Measurements from ENCODE around the gene CNNM1. TPM values are rescaled to one million over a fixed set of nuclear protein-coding genes. Genes with fewer than 3 reads are reported as not detected.

Gene CNNM1
- total and polyA plus RNA-seq, 9 of the 15 experiments (the other 6 are each of a cell fraction or from before 2014, with no cell fraction given), result not detected

DNA sequence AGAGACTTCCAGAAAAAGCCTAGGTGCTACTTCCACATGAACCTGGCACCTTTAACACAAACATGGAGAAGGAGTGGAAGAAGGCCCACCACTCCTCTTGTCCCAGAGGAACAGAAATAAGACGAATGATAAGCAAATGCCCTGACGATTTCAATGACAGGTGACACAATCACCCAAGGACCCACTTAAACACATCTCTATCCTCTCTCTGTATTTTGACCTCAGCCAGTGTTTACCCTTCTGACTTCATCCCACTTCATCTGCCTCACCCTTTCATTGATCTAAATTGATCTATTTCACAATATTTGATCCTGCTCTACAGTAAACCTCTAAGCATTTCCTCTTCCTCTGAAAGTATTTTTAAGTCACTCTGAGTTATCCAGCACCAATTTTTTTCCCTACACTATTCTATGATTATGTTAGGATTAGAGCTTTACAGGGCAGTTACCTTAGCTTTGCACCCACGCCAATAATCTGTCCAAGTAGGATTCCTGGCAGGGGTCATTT is 92.1 kb downstream of the CNNM1 start (continued):
- TF ChIP-seq, protein P1, sequence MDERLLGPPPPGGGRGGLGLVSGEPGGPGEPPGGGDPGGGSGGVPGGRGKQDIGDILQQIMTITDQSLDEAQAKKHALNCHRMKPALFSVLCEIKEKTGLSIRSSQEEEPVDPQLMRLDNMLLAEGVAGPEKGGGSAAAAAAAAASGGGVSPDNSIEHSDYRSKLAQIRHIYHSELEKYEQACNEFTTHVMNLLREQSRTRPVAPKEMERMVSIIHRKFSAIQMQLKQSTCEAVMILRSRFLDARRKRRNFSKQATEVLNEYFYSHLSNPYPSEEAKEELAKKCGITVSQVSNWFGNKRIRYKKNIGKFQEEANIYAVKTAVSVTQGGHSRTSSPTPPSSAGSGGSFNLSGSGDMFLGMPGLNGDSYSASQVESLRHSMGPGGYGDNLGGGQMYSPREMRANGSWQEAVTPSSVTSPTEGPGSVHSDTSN (CRISPR knock-in tag; IDR thresholded peaks at IDR 0.05; ENCODE audit: low read depth), result no peak
- TF ChIP-seq, protein P1 (tag; conservative IDR thresholded peaks at IDR 0.05; ENCODE audit: low read depth), result no peak
- TF ChIP-seq POLR2AphosphoS2 (IDR thresholded peaks at IDR 0.05; ENCODE audit: low read length) (peak; percentile 68; the same call in 1 of the 2 replicates), PHB2 (IDR thresholded peaks at IDR 0.05; ENCODE audit: low read depth) (no peak), HDAC8 (tag; IDR thresholded peaks at IDR 0.05) (no peak), ETV6 (IDR thresholded peaks at IDR 0.05; ENCODE audit: borderline replicate concordance in 1 of 2, low read depth in 2 of 2, low read length in 1 of 2) (no peak), ETV6 (CRISPR knock-in tag; IDR thresholded peaks at IDR 0.05; ENCODE audit: borderline replicate concordance) (no peak)

DNA sequence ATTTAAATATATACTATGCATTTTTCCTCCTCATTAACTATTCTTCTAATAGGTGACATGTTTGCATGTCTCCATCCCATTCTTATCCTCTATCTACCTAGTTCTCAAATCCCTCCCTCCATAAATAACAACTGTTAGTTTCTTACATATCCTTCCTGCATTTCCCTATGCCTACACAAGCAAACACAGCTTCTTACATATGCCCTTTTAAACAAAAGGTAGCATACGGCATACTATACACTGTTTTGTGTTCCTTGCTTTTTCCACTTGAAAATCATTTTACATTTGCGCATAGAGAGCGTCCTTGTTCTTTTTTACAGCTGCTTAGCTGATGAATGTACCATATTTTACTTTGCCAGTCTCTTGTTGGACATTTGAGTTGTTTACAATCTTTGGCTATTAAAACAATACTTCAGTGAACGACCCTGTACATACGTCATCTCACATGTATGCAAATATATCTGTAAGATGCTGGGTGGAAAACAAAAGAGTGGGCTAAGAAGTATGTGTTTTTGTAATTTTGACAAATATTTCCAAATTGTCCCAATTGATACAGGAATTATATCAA is 93.5 kb downstream of the CNNM1 start:
- ChIA-PET POLR2A (interaction anchor here (1.3 to 1.5 kb wide), 3 partner anchors 8 to 28 kb away, joined by 3 read pairs; partner anchors contain the start of gene GOT1), CTCF (ENCODE audit: low intra/inter-chr PET ratio) (no interaction called here)
- Histone ChIP-seq H4K20me1 (replicated peaks; ENCODE audit: control insufficient read depth, insufficient read depth, low read length) (peaks cover 8% of the 10 kb centered on the region), H3K27me3 (ENCODE audit: control insufficient read depth in 2 of 2, insufficient read depth in 2 of 2, low read length in 2 of 2) (no peaks in the 10 kb centered on the region), H3K4me3 (no peak overlapping the region), H3K9ac (ENCODE audit: insufficient read depth in 1 of 2, low read depth in 2 of 2, low read length in 2 of 2) (no peak overlapping the region), H3K79me2 (ENCODE audit: control insufficient read depth, insufficient read depth, low read length) (peaks cover 90% of the 10 kb centered on the region), H3K36me3 (ENCODE audit: control insufficient read depth, insufficient read depth, low read length) (peaks cover 89% of the 10 kb centered on the region), H2AFZ (ENCODE audit: low read depth, low read length) (no peak overlapping the region), H3K4me1 (replicated peaks in 1 of 2; ENCODE audit: control insufficient read depth in 2 of 2, insufficient read depth in 2 of 2, low read length in 2 of 2) (peaks cover 0 to under 1% of the 10 kb centered on the region in 2 experiments; a peak in 1 of 5 replicates), H3K9me1 (ENCODE audit: control insufficient read depth, insufficient read depth, low read length) (peaks cover 5% of the 10 kb centered on the region), H3K4me2 (ENCODE audit: insufficient read depth, low read length) (no peak overlapping the region), H3K9me3 (replicated peaks; ENCODE audit: control insufficient read depth, insufficient read depth, low read depth, low read length) (no peaks in the 10 kb centered on the region), H3K27ac (ENCODE audit: extremely low read depth, low read depth, low read length) (no peak overlapping the region)
- intact Hi-C loops (cut with micrococcal nuclease), result no loop called here
- ATAC-seq (no peak), FAIRE-seq (no peak), DNase-seq (ENCODE audit: extremely low read depth in 1 of 4, low spot score in 3 of 4) (no peak)
- 98% methylated on average over 5 of the region's 5 CpGs for WGBS (ENCODE audit: insufficient coverage, low coverage, missing lambda C conversion rate)
- in situ Hi-C loops (cut with MboI), result no loop called here
- BruUV-seq (replicated peaks), result no TSS peak
- no peak for TF ChIP-seq HDAC8 (tag; IDR thresholded peaks at IDR 0.05)
- TF ChIP-seq, protein P2, sequence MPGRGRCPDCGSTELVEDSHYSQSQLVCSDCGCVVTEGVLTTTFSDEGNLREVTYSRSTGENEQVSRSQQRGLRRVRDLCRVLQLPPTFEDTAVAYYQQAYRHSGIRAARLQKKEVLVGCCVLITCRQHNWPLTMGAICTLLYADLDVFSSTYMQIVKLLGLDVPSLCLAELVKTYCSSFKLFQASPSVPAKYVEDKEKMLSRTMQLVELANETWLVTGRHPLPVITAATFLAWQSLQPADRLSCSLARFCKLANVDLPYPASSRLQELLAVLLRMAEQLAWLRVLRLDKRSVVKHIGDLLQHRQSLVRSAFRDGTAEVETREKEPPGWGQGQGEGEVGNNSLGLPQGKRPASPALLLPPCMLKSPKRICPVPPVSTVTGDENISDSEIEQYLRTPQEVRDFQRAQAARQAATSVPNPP (IDR thresholded peaks at IDR 0.05; ENCODE audit: borderline replicate concordance, insufficient read depth, insufficient read length), result no peak
- no peak for TF ChIP-seq CGGBP1 (CRISPR knock-in tag; IDR thresholded peaks at IDR 0.05)
- TF ChIP-seq, protein P3, sequence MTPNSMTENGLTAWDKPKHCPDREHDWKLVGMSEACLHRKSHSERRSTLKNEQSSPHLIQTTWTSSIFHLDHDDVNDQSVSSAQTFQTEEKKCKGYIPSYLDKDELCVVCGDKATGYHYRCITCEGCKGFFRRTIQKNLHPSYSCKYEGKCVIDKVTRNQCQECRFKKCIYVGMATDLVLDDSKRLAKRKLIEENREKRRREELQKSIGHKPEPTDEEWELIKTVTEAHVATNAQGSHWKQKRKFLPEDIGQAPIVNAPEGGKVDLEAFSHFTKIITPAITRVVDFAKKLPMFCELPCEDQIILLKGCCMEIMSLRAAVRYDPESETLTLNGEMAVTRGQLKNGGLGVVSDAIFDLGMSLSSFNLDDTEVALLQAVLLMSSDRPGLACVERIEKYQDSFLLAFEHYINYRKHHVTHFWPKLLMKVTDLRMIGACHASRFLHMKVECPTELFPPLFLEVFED (CRISPR knock-in tag; conservative IDR thresholded peaks at IDR 0.05), result peak; percentile 61
- no peak for TF ChIP-seq NELFE (IDR thresholded peaks at IDR 0.05; ENCODE audit: insufficient read depth, insufficient read length)
- no peak for TF ChIP-seq KHSRP (IDR thresholded peaks at IDR 0.05)
- TF ChIP-seq HMG20B (CRISPR knock-in tag; IDR thresholded peaks at IDR 0.05), result no peak
- no peak for TF ChIP-seq YY1 (IDR thresholded peaks at IDR 0.05; ENCODE audit: borderline replicate concordance in 1 of 3, control insufficient read depth in 1 of 3, extremely low read depth in 1 of 3, insufficient read depth in 3 of 3, insufficient read length in 1 of 3, insufficient replicate concordance in 2 of 3, low read depth in 1 of 3, low read length in 2 of 3)
- no peak for TF ChIP-seq STAG1 (CRISPR knock-in tag; IDR thresholded peaks at IDR 0.05; ENCODE audit: borderline replicate concordance)
